ENCODE results near the gene POC1A.

DNA sequence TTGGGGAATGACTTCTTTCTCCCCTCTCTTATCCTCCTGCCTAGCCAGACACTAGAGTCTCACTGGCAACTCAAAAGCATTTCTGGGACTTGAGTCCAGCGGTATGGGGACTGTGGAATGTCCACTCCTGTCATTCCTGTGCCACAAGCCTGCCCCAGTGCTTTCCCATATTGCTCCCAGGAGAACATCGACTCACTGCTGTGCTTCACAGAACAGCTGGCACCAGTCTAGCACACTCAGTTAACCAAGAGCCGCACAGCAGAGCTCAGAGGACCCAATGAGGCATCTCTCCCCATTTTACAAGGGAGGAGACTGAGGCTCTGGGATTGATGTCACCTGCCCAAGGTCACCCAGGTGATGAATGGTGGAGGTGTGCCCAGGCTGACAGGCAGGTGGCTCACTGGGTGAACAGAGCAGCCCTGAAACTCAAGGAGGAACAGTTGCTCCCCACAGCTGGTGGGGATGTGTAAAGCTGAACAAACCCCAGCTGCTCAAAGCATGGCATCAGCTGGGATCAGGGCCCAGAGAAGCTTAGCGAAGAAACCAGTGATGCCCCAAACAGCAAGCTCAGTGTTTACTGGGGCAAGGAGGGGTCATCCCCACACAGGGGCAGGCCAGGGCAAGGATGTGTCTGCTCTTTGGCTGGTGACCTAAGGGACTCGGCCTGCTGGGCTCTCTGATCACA lies 62.5 kb downstream of the POC1A start:
- TF ChIP-seq POLR2AphosphoS5 (IDR thresholded peaks at IDR 0.05), result no peak
- no peak for TF ChIP-seq SMC3 (conservative IDR thresholded peaks at IDR 0.05; ENCODE audit: poor library complexity)
- TF ChIP-seq, protein P1, sequence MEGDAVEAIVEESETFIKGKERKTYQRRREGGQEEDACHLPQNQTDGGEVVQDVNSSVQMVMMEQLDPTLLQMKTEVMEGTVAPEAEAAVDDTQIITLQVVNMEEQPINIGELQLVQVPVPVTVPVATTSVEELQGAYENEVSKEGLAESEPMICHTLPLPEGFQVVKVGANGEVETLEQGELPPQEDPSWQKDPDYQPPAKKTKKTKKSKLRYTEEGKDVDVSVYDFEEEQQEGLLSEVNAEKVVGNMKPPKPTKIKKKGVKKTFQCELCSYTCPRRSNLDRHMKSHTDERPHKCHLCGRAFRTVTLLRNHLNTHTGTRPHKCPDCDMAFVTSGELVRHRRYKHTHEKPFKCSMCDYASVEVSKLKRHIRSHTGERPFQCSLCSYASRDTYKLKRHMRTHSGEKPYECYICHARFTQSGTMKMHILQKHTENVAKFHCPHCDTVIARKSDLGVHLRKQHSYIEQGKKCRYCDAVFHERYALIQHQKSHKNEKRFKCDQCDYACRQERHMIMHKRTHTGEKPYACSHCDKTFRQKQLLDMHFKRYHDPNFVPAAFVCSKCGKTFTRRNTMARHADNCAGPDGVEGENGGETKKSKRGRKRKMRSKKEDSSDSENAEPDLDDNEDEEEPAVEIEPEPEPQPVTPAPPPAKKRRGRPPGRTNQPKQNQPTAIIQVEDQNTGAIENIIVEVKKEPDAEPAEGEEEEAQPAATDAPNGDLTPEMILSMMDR (IDR thresholded peaks at IDR 0.05; ENCODE audit: poor library complexity, severe bottlenecking), result no peak
- no peak for TF ChIP-seq EP300 (conservative IDR thresholded peaks at IDR 0.05; ENCODE audit: poor library complexity, severe bottlenecking)

Measured in neural cell (in vitro differentiated cells).